GM12892 (cell line): ENCODE measurements around the gene JAKMIP2.

ENCODE experiments used
- POLR2A ChIP-seq: IDR thresholded peaks from 2 replicates; pipeline ENCODE4 v1.6.1; 2011; ENCODE audit warnings: low read depth, low read length, control low read depth
- POLR2AphosphoS5 ChIP-seq: IDR thresholded peaks from 2 replicates; pipeline ENCODE4 v1.6.1; 2011; ENCODE audit warnings: low read depth, low read length, control low read depth
- TAF1 ChIP-seq: IDR thresholded peaks from 2 replicates; pipeline ENCODE4 v1.6.1; 2011; ENCODE audit warnings: low read depth, mild to moderate bottlenecking, control low read depth, low read length, borderline replicate concordance

- TF ChIP-seq POLR2AphosphoS5 (no peak), POLR2A (no peak), TAF1 (no peak)
These were observed 96.5 kb downstream of the JAKMIP2 start for GRCh38 chr5:147685993-147686392.
